Gastrocnemius medialis (tissue), 4 donors: ENCODE results near the gene OR10K2. TPM values are rescaled to one million over a fixed set of nuclear protein-coding genes. Genes with fewer than 3 reads are reported as not detected.

Experiments
- ATAC-seq, 2 donors: fragments of 150-250 bp; one replicate each; pipeline ENCODE4 v1.9.1; 2016
- DNase-seq, 2 donors: peaks; one replicate each; pipeline ENCODE4 v3.0.0-alpha.2; 2019
- H3K27ac ChIP-seq, 4 donors: fragments of 200-600 bp; sonication (generic); 1 replicate in 1 of 4; 2 replicates in 3 of 4; pipeline ENCODE4 v1.5.1; 2016 to 2018; ENCODE audit warnings: mild to moderate bottlenecking in 2 of 4, moderate library complexity in 1 of 4
- H3K27me3 ChIP-seq, 3 donors: fragments of 200-600 bp; sonication (generic) in 2 of 3; 1 replicate in 1 of 3; 2 replicates in 2 of 3; pipeline versions ENCODE4 v1.5.1 to v1.6.0; 2016 to 2019; ENCODE audit warnings: mild to moderate bottlenecking in 1 of 3, moderate library complexity in 1 of 3
- H3K36me3 ChIP-seq, 2 donors: fragments of 200-600 bp; sonication (generic) in 1 of 2; one replicate each; pipeline ENCODE4 v1.5.1; 2017 to 2018
- H3K4me1 ChIP-seq, 2 donors: fragments of 200-600 bp; sonication (generic) in 1 of 2; one replicate each; pipeline ENCODE4 v1.5.1; 2016 to 2017; ENCODE audit warnings: mild to moderate bottlenecking in 2 of 2
- H3K4me3 ChIP-seq, 4 donors: fragments of 200-600 bp; sonication (generic) in 3 of 4; 1 replicate in 1 of 4; 2 replicates in 3 of 4; pipeline ENCODE4 v1.5.1; 2016 to 2019; ENCODE audit warnings: mild to moderate bottlenecking in 2 of 4
- H3K9me3 ChIP-seq, 3 donors: fragments of 200-600 bp; sonication (generic) in 2 of 3; 1 replicate in 1 of 3; 2 replicates in 2 of 3; pipeline ENCODE4 v1.5.1; 2016 to 2019
- CTCF ChIP-seq, 5 experiments: fragments of 450-650 bp in 3 of 5; fragments of 200-600 bp in 2 of 5; sonication (generic) in 2 of 5; IDR thresholded peaks in 4 of 5; conservative IDR thresholded peaks in 1 of 5; 1 replicate in 4 of 5; 2 replicates in 1 of 5; pipeline ENCODE4 v1.5.1; 2016 to 2019; ENCODE audit warnings: antibody characterized with exemption in 5 of 5, mild to moderate bottlenecking in 3 of 5, moderate library complexity in 3 of 5
- POLR2A ChIP-seq, 2 donors: fragments of 450-650 bp; IDR thresholded peaks; one replicate each; pipeline ENCODE4 v1.6.1; 2017; ENCODE audit warnings: antibody characterized with exemption in 2 of 2, mild to moderate bottlenecking in 2 of 2, moderate library complexity in 2 of 2
- in situ Hi-C, 4 donors: fragments of 200-750 bp; cut with MboI; loops; one replicate each; pipeline versions ENCODE4 v1.15.0 to v1.8.0; 2017; ENCODE audit warnings: low sequenced_read_pairs in 4 of 4
- intact Hi-C: fragments of 100-400 bp; cut with DNase I; formaldehyde crosslinking; loops from one replicate; pipeline ENCODE4 v1.15.1; 2023; ENCODE audit warnings: low total_unique reads
- total RNA-seq, 4 donors: library from RNA; depleted of rRNA; stranded (reverse); fragments of >200 nt; gene quantifications; one replicate each; pipeline versions ENCODE4 v1.1.0 to v1.2.3, GENCODE V29; 2016

OR10K2 gene
- total RNA-seq, 4 donors from 2014 or later = not detected

DNA sequence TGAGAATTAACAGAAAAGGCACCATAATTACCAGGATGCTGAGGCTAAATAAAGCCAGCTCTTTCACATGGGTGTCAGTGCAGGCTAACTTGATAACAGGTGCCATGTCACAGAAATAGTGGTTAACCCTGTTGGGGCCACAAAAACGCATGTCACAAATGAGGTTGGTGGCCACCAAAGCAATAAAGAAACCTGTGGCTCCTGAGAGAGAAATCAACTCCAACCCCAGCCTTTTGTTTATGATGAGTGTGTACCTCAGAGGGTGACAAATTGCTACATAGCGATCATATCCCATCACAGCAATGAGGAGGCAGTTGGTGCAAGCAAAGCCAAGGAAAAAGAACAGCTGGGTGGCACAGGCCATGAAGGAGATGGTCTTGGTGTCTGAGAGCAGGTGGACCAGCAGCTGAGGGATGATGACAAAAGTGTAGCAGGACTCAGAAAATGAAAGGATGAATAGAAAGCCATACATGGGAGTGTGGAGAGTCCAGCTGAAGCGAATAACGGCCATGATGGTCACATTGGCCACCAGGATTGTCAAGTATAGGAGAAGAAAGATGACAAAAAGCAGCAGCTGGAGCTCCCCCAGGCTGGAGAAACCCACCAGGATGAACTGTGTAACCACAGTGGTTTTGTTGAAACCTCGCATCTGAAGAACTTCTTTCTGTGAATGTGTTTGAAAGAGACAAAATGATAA lies 27.1 kb downstream of the OR10K2 start, which contains the start of gene OR10T2:
Gene OR10T2 (minus strand): TSS at position 649 of the 697 bp plus-strand sequence. CDS start 0 bp downstream, at position 649.
- DNase-seq = no peak
- in situ Hi-C loops = no loop called here

DNA sequence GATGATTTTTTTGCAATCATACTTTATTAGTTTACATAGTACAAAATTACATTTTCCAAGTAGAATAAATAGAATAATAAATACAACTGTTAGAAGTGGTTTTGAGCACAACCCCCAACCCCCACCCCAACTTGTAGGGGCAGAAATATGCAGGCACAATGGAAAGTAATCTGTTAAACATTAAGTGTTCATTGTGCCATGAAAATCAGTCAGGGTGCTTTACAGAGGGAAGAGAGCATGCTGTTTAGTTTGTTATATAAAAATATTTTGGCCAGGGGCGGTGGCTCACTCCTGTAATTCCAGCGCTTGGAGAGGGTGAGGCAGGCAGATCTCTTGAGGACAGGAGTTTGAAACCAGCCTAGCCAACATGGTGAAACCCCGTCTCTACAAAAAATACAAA lies 29.4 kb downstream of the OR10K2 start:
- no peak overlapping the region for H3K4me3 ChIP-seq
- H3K4me1 ChIP-seq = no peaks in the 10 kb centered on the region
- no peaks in the 10 kb centered on the region for H3K27me3 ChIP-seq
- no peaks in the 10 kb centered on the region for H3K36me3 ChIP-seq
- ATAC-seq (no peak), DNase-seq (no peak)
- intact Hi-C loops (no loop called here), in situ Hi-C loops (no loop called here)
- no peaks in the 10 kb centered on the region for H3K9me3 ChIP-seq
- no peak overlapping the region for H3K27ac ChIP-seq
- TF ChIP-seq CTCF (IDR thresholded peaks at IDR 0.05 in 4 of 5, conservative IDR thresholded peaks at IDR 0.05 in 1 of 5) (no peak), POLR2A (IDR thresholded peaks at IDR 0.05) (no peak)

More for the DNA sequence above, 27.1 kb downstream of the OR10K2 start, which contains the start of gene OR10T2:
- Histone ChIP-seq H3K27ac (no peak within 1 kb of the TSS), H3K9me3 (no peaks in the 10 kb centered on the region), H3K4me1 (no peaks in the 10 kb centered on the region), H3K4me3 (no peak within 1 kb of the TSS), H3K27me3 (no peaks in the 10 kb centered on the region), H3K36me3 (no peaks in the 10 kb centered on the region)
- intact Hi-C loops = no loop called here
- ATAC-seq = no peak
- TF ChIP-seq POLR2A (IDR thresholded peaks at IDR 0.05) = no peak
- no peak for TF ChIP-seq CTCF (IDR thresholded peaks at IDR 0.05 in 4 of 5, conservative IDR thresholded peaks at IDR 0.05 in 1 of 5)

DNA sequence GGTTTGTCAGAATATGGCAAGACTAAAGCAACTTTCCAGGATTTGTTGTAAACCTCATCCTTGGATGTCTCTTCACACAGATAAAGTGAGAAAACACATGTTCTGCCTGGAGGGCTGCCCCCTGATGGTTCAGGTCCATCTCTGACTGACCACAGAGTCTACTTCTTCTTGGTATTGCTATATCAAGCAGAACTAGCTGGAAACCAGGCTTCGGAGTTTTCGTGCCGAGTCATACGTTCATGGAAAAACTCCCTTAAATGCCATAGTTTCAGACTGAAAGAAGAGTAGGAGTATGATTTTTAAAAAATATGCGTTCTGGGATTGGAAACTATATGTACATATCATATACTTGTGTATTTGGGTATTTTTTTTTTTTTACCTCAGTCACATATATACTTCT lies 32.6 kb downstream of the OR10K2 start:
- DNase-seq (no peak), ATAC-seq (no peak)
- TF ChIP-seq CTCF (IDR thresholded peaks at IDR 0.05 in 4 of 5, conservative IDR thresholded peaks at IDR 0.05 in 1 of 5) = no peak
- TF ChIP-seq POLR2A (IDR thresholded peaks at IDR 0.05) = no peak
- Histone ChIP-seq H3K9me3 (no peaks in the 10 kb centered on the region), H3K27ac (no peak overlapping the region), H3K27me3 (no peaks in the 10 kb centered on the region), H3K36me3 (no peaks in the 10 kb centered on the region), H3K4me3 (no peak overlapping the region), H3K4me1 (no peaks in the 10 kb centered on the region)
- in situ Hi-C loops (no loop called here), intact Hi-C loops (no loop called here)

GRCh38 chr1:158391099-158391498 lies 34.9 kb downstream of the OR10K2 start:
- H3K9me3 ChIP-seq = no peaks in the 10 kb centered on the region
- ATAC-seq (no peak), DNase-seq (no peak)
- H3K27me3 ChIP-seq = no peaks in the 10 kb centered on the region
- H3K4me1 ChIP-seq = no peaks in the 10 kb centered on the region
- H3K27ac ChIP-seq = no peak overlapping the region
- intact Hi-C loops (no loop called here), in situ Hi-C loops (no loop called here)
- no peak overlapping the region for H3K4me3 ChIP-seq
- TF ChIP-seq POLR2A (IDR thresholded peaks at IDR 0.05) = no peak
- TF ChIP-seq CTCF (IDR thresholded peaks at IDR 0.05 in 4 of 5, conservative IDR thresholded peaks at IDR 0.05 in 1 of 5) = no peak
- no peaks in the 10 kb centered on the region for H3K36me3 ChIP-seq
